Activated CD8-positive, alpha-beta T cell treated with anti-CD3 and anti-CD28 coated beads for 36 hours (primary cell): ENCODE data around the gene BPGM. TPM values are rescaled to one million over a fixed set of nuclear protein-coding genes. Genes with fewer than 3 reads are reported as not detected.

Experiments used
- ATAC-seq: fragments of 200-7000 bp; cut with Tn5 transposase; one replicate; pipeline ENCODE4 v1.10.0; 2021; ENCODE audit warnings: mild to moderate bottlenecking, moderate library complexity
- CTCF ChIA-PET: fragments of 350-600 bp; sonication (Branson Sonifier 250); formaldehyde crosslinking; loops from one replicate; lab custom pipeline; 2021; ENCODE audit warnings: antibody characterized with exemption; lab: Charles Lee
- POLR2A ChIA-PET: fragments of 350-600 bp; sonication (Branson Sonifier 250); formaldehyde crosslinking; loops from one replicate; lab custom pipeline; 2021; ENCODE audit warnings: antibody characterized with exemption; lab: Charles Lee
- DNase-seq: peaks from one replicate; pipeline ENCODE4 v3.0.0-alpha.2; 2020
- H3K27ac Mint-ChIP-seq: one replicate; pipeline ENCODE4 v1.8.0; 2021; ENCODE audit warnings: mild to moderate bottlenecking, mixed read lengths
- H3K27me3 Mint-ChIP-seq: one replicate; pipeline ENCODE4 v1.8.0; 2021; ENCODE audit warnings: mixed read lengths
- H3K36me3 Mint-ChIP-seq: one replicate; pipeline ENCODE4 v1.8.0; 2021; ENCODE audit warnings: low read depth, mixed read lengths
- H3K4me1 Mint-ChIP-seq: one replicate; pipeline ENCODE4 v1.8.0; 2021; ENCODE audit warnings: low read depth, mixed read lengths
- H3K4me3 Mint-ChIP-seq: one replicate; pipeline ENCODE4 v1.8.0; 2021; ENCODE audit warnings: mild to moderate bottlenecking, moderate library complexity, mixed read lengths
- H3K9me3 Mint-ChIP-seq: one replicate; pipeline ENCODE4 v1.8.0; 2021; ENCODE audit warnings: mixed read lengths
- CTCF ChIP-seq: fragments of 200-600 bp; IDR thresholded peaks from one replicate; pipeline ENCODE4 v1.8.0; 2022; ENCODE audit warnings: antibody characterized with exemption, mild to moderate bottlenecking
- intact Hi-C: fragments of 100-400 bp; cut with micrococcal nuclease; formaldehyde crosslinking; loops from one replicate; pipeline ENCODE4 v1.10.0; 2022
- total RNA-seq, 2 experiments: library from RNA; stranded (reverse); gene quantifications; one replicate each; pipeline ENCODE4 v1.2.3, GENCODE V29; 2021

The BPGM gene
- total RNA-seq, 2 experiments from 2014 or later, result 11.2 to 12.4 TPM

- intact Hi-C loops, result loop anchor here (10.0 kb wide), 1 partner anchor 262 kb away; no protein-coding TSS in a partner anchor
- Mint-ChIP-seq H3K4me3 (no peak overlapping the region), H3K36me3 (no peaks in the 10 kb centered on the region), H3K27ac (no peak overlapping the region), H3K9me3 (no peaks in the 10 kb centered on the region), H3K27me3 (peaks cover 5% of the 10 kb centered on the region), H3K4me1 (peaks cover 12% of the 10 kb centered on the region)
- DNase-seq (peak; percentile 68), ATAC-seq (peak; percentile 97)
- ChIA-PET CTCF (interaction anchor here (0.7 to 1.7 kb wide), 5 partner anchors 9 to 60 kb away, joined by 3 to 9 read pairs (median 4); no protein-coding TSS in a partner anchor), POLR2A (interaction anchor here (0.6 to 1.6 kb wide), 2 partner anchors 47 to 177 kb away, joined by 3 read pairs; no protein-coding TSS in a partner anchor)
- TF ChIP-seq CTCF, result no peak
These were observed 46.6 kb downstream of the BPGM start for GRCh38 chr7:134693256-134693655.

GRCh38 chr7:134694299-134694698 is 47.6 kb downstream of the BPGM start:
- H3K9me3 Mint-ChIP-seq, result no peaks in the 10 kb centered on the region
- DNase-seq, result no peak
- ATAC-seq, result no peak
- TF ChIP-seq CTCF, result peak; percentile 23
- ChIA-PET POLR2A (no interaction called here), CTCF (no interaction called here)
- H3K4me3 Mint-ChIP-seq, result no peak overlapping the region
- H3K27me3 Mint-ChIP-seq, result peaks cover 5% of the 10 kb centered on the region
- peaks cover 12% of the 10 kb centered on the region for H3K4me1 Mint-ChIP-seq
- H3K36me3 Mint-ChIP-seq, result no peaks in the 10 kb centered on the region
- intact Hi-C loops, result loop anchor here (10.0 kb wide), 1 partner anchor 261 kb away; no protein-coding TSS in a partner anchor
- H3K27ac Mint-ChIP-seq, result no peak overlapping the region

GRCh38 chr7:134694767-134695166 is 48.1 kb downstream of the BPGM start:
- TF ChIP-seq CTCF, result no peak
- Mint-ChIP-seq H3K4me1 (peaks cover 12% of the 10 kb centered on the region), H3K4me3 (no peak overlapping the region), H3K36me3 (no peaks in the 10 kb centered on the region), H3K27me3 (peaks cover 5% of the 10 kb centered on the region), H3K27ac (no peak overlapping the region), H3K9me3 (no peaks in the 10 kb centered on the region)
- intact Hi-C loops, result loop anchor here (10.0 kb wide), 1 partner anchor 260 kb away; no protein-coding TSS in a partner anchor
- DNase-seq (no peak), ATAC-seq (no peak)
- ChIA-PET CTCF (interaction anchor here (1.1 to 2.5 kb wide), 3 partner anchors 12 to 63 kb away, joined by 4 to 11 read pairs (median 5); no protein-coding TSS in a partner anchor), POLR2A (interaction anchor here (1.5 kb wide), 1 partner anchor 60 kb away, joined by 5 read pairs; no protein-coding TSS in a partner anchor)

GRCh38 chr7:134695321-134695860 is 48.7 kb downstream of the BPGM start:
- intact Hi-C loops, result loop anchor here (10.0 kb wide), 1 partner anchor 259 kb away; no protein-coding TSS in a partner anchor
- no peak for ATAC-seq
- Mint-ChIP-seq H3K4me3 (no peak overlapping the region), H3K27me3 (peaks cover 5% of the 10 kb centered on the region), H3K4me1 (peaks cover 10% of the 10 kb centered on the region), H3K9me3 (no peaks in the 10 kb centered on the region), H3K27ac (no peak overlapping the region), H3K36me3 (no peaks in the 10 kb centered on the region)
- CTCF ChIA-PET, result interaction anchor here (1.1 to 2.5 kb wide), 3 partner anchors 11 to 64 kb away, joined by 4 to 11 read pairs (median 5); no protein-coding TSS in a partner anchor
- no peak for TF ChIP-seq CTCF
- DNase-seq, result no peak
- POLR2A ChIA-PET, result interaction anchor here (1.5 kb wide), 1 partner anchor 60 kb away, joined by 5 read pairs; no protein-coding TSS in a partner anchor

- no peak for DNase-seq
- no peak for ATAC-seq
- Mint-ChIP-seq H3K9me3 (no peaks in the 10 kb centered on the region), H3K36me3 (no peaks in the 10 kb centered on the region), H3K27ac (no peak overlapping the region), H3K4me3 (no peak overlapping the region), H3K4me1 (peaks cover 10% of the 10 kb centered on the region), H3K27me3 (peaks cover under 1% of the 10 kb centered on the region)
- POLR2A ChIA-PET, result interaction anchor here (1.5 kb wide), 1 partner anchor 61 kb away, joined by 5 read pairs; no protein-coding TSS in a partner anchor
- no peak for TF ChIP-seq CTCF
- CTCF ChIA-PET, result interaction anchor here (2.5 kb wide), 1 partner anchor 62 kb away, joined by 11 read pairs; no protein-coding TSS in a partner anchor
- intact Hi-C loops, result loop anchor here (10.0 kb wide), 1 partner anchor 259 kb away; no protein-coding TSS in a partner anchor
These were observed 49.6 kb downstream of the BPGM start for GRCh38 chr7:134696261-134696660.
